ENCODE data around the gene MCRIP2.

The MCRIP2 gene

DNA sequence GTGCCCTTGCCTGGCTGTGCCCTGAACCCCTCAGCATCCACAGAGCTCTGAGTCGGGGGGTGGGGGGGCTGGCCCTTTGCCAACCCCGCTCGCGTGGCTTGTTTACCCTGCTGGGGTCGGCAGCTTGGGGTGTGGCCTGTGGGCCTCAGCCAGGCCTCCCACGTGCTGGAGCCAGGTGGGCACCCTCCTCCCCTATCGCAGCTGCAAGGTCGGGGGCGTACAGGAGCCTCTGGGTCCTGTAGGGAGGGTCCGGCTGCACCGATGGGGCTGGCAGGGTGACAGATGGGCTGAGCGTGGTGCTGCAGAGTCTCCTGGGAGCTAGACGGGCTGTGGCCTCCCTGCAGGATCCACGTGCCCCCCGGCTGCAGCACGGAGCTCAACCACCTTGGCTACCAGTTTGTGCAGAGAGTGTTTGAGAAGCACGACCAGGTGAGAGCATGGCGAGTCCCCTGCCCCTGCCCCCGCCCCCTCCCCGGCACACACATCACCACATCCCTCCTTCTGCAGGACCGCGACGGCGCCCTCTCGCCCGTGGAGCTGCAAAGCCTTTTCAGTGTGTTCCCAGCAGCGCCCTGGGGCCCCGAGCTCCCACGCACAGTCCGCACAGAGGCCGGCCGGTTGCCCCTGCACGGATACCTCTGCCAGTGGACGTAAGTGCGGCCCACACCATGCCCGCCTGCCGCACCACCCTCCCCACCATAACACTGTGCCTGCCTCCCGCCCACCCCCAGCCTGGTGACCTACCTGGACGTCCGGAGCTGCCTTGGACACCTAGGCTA is 29.9 kb downstream of the MCRIP2 start:
- H3K27me3 ChIP-seq (replicated peaks; ENCODE audit: control insufficient read depth, insufficient read depth, low read length) = no peaks in the 10 kb centered on the region
- TF ChIP-seq, protein P1, sequence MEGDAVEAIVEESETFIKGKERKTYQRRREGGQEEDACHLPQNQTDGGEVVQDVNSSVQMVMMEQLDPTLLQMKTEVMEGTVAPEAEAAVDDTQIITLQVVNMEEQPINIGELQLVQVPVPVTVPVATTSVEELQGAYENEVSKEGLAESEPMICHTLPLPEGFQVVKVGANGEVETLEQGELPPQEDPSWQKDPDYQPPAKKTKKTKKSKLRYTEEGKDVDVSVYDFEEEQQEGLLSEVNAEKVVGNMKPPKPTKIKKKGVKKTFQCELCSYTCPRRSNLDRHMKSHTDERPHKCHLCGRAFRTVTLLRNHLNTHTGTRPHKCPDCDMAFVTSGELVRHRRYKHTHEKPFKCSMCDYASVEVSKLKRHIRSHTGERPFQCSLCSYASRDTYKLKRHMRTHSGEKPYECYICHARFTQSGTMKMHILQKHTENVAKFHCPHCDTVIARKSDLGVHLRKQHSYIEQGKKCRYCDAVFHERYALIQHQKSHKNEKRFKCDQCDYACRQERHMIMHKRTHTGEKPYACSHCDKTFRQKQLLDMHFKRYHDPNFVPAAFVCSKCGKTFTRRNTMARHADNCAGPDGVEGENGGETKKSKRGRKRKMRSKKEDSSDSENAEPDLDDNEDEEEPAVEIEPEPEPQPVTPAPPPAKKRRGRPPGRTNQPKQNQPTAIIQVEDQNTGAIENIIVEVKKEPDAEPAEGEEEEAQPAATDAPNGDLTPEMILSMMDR (IDR thresholded peaks at IDR 0.05; ENCODE audit: insufficient read depth, low read length, poor library complexity, severe bottlenecking) = no peak
- H3K4me3 ChIP-seq (replicated peaks; ENCODE audit: low read depth, low read length) = no peak overlapping the region
- peaks cover 31% of the 10 kb centered on the region for H3K36me3 ChIP-seq (ENCODE audit: control insufficient read depth, insufficient read depth, low read length)
- DNase-seq (ENCODE audit: extremely low read depth, insufficient read length) = no peak

DNA sequence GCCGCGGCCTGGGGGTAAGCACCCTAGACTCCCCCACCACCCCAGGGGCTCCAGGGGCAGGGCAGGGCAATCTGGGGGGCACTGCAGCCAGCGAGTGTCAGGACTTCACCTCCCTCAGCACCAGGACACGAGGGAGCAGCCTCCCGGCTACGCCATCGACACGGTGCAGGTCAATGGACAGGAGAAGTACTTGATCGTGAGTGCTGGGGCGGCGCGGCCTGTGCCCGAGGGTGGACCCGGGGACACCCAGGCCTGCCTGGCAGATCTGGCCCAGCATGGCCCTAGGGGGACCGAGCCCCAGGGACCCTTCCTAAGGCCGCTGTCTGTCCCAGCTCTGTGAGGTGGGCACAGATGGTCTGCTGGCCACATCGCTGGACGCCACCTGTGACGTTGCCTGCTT is 30.7 kb downstream of the MCRIP2 start:
- TF ChIP-seq, protein P1 (IDR thresholded peaks at IDR 0.05; ENCODE audit: insufficient read depth, low read length, poor library complexity, severe bottlenecking) = no peak
- peaks cover 31% of the 10 kb centered on the region for H3K36me3 ChIP-seq (ENCODE audit: control insufficient read depth, insufficient read depth, low read length)
- no peak for DNase-seq (ENCODE audit: extremely low read depth, insufficient read length)

DNA sequence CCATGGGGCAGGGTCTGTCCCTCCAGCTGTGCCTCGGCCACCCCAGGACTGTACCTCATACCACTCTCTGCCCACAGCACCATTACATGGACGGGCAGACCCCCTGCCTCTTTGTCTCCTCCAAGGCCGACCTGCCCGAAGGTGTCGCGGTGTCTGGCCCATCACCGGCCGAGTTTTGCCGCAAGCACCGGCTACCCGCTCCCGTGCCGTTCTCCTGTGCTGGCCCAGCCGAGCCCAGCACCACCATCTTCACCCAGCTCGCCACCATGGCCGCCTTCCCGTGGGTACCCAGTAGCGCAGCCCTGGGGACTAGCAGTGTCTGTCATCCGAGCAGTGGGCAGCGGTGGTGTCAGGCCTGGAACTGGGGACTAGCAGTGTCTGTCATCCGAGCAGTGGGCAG is 31.2 kb downstream of the MCRIP2 start:
- TF ChIP-seq, protein P1 (IDR thresholded peaks at IDR 0.05; ENCODE audit: insufficient read depth, low read length, poor library complexity, severe bottlenecking) = no peak
- Histone ChIP-seq H3K27me3 (replicated peaks; ENCODE audit: control insufficient read depth, insufficient read depth, low read length) (no peaks in the 10 kb centered on the region), H3K36me3 (ENCODE audit: control insufficient read depth, insufficient read depth, low read length) (peaks cover 31% of the 10 kb centered on the region), H3K4me3 (replicated peaks; ENCODE audit: low read depth, low read length) (no peak overlapping the region)
- DNase-seq (ENCODE audit: extremely low read depth, insufficient read length) = no peak

More for the DNA sequence above, 30.7 kb downstream of the MCRIP2 start:
- no peaks in the 10 kb centered on the region for H3K27me3 ChIP-seq (replicated peaks; ENCODE audit: control insufficient read depth, insufficient read depth, low read length)
- H3K4me3 ChIP-seq (replicated peaks; ENCODE audit: low read depth, low read length) = no peak overlapping the region

DNA sequence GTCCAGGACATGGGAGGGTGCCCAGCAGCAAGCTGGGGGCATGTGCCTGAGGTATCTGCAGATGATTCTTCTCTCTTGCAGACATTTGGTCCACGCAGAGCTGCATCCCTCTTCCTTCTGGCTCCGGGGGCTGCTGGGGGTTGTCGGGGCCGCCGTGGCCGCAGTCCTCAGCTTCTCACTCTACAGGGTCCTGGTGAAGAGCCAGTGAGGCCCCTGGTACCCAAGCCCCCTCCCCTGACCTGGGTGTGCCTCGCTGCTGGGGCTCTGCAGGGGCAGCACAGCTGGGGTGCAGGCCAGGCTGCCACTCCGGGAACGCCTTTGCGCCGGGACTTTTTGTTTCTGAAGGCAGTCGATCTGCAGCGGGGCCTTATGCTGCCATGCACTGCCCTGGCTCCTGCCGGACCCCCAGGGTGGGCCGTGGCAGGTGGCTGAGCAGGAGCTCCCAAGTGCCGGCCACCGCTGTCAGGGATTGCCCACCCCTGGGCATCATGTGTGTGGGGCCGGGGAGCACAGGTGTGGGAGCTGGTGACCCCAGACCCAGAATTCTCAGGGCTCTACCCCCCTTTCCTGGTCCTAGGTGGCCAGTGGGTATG is 31.9 kb downstream of the MCRIP2 start:
- Histone ChIP-seq H3K36me3 (ENCODE audit: control insufficient read depth, insufficient read depth, low read length) (peaks cover 31% of the 10 kb centered on the region), H3K27me3 (replicated peaks; ENCODE audit: control insufficient read depth, insufficient read depth, low read length) (no peaks in the 10 kb centered on the region), H3K4me3 (replicated peaks; ENCODE audit: low read depth, low read length) (no peak overlapping the region)
- DNase-seq (ENCODE audit: extremely low read depth, insufficient read length) = no peak
- TF ChIP-seq, protein P1 (IDR thresholded peaks at IDR 0.05; ENCODE audit: insufficient read depth, low read length, poor library complexity, severe bottlenecking) = no peak

DNA sequence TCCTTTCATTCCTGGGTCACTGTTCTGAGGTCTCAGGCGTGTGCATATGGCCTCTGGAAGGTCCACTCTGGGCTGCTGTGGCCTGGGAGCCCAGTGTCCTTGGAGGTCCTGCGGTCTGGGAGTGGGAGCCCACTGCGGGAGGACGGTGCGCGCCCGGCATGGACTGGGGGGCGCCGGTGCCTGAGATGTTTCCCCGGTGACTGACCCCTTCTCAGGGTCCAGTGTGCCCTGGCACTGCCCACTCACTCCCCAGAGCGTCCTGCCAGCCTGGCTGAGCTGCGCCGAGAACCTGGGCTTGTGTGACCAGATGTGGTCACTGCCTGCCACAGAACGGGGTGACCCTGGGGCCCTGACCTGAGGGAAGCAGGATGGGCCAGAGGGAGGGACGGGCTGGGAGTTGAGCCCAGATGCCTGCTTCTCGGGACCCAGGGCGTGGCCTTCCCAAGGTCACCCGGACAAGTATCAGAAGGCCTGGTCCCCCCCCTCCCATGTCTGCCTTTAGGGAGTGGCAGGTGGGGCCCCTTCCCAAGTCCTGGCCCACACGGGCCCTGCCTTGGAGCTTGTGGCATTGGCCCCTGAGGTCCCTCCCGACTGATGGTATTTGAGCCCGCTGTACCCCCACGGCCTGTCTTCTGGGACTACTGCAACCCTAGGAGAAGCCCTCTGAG is 32.7 kb downstream of the MCRIP2 start:
- Histone ChIP-seq H3K36me3 (ENCODE audit: control insufficient read depth, insufficient read depth, low read length) (peaks cover 31% of the 10 kb centered on the region), H3K27me3 (replicated peaks; ENCODE audit: control insufficient read depth, insufficient read depth, low read length) (no peaks in the 10 kb centered on the region), H3K4me3 (replicated peaks; ENCODE audit: low read depth, low read length) (no peak overlapping the region)
- no peak for DNase-seq (ENCODE audit: extremely low read depth, insufficient read length)
- TF ChIP-seq, protein P1 (IDR thresholded peaks at IDR 0.05; ENCODE audit: insufficient read depth, low read length, poor library complexity, severe bottlenecking) = no peak

All from GM06990 (cell line).